Left ventricle myocardium inferior (tissue), 1 donor: ENCODE results near the gene CELF2. TPM values are rescaled to one million over a fixed set of nuclear protein-coding genes. Genes with fewer than 3 reads are reported as not detected.

ENCODE experiments used
- DNase-seq: peaks from one replicate; pipeline ENCODE4 v3.0.0-alpha.2; 2020
- H3K27ac ChIP-seq: fragments of 200-600 bp; replicated peaks from 2 replicates; pipeline ENCODE4 v1.8.0; 2021
- H3K27me3 ChIP-seq: fragments of 200-600 bp; 2 replicates; pipeline ENCODE4 v1.8.0; 2021; ENCODE audit warnings: low read depth
- H3K36me3 ChIP-seq: fragments of 200-600 bp; 2 replicates; pipeline ENCODE4 v1.8.0; 2021
- H3K4me1 ChIP-seq: fragments of 200-600 bp; 2 replicates; pipeline ENCODE4 v1.8.0; 2021
- H3K4me3 ChIP-seq: fragments of 200-600 bp; 2 replicates; pipeline ENCODE4 v1.8.0; 2021; ENCODE audit warnings: mild to moderate bottlenecking, moderate library complexity
- H3K9me3 ChIP-seq: fragments of 200-600 bp; replicated peaks from 2 replicates; pipeline ENCODE4 v1.8.0; 2021
- intact Hi-C: fragments of 100-400 bp; cut with micrococcal nuclease; formaldehyde crosslinking; loops from one replicate; pipeline ENCODE4 v1.11.0; 2022
- total RNA-seq: library from RNA; stranded (reverse); fragmentation: NEBNext Ultra II Directional; extraction: Animal tissue kit (Norgen Biotek cat#: 25700); gene quantifications from one replicate; pipeline ENCODE4 v1.2.1, GENCODE V29; 2021
- TF ChIP-seq, protein P1 (sequence below): fragments of 200-600 bp; IDR thresholded peaks from 2 replicates; pipeline ENCODE4 v1.8.0; 2021; ENCODE audit warnings: antibody characterized with exemption, mild to moderate bottlenecking, borderline replicate concordance
- donor health status: DM: no; HTN: yes; CAD: no; lungs with severe emphysema.

The CELF2 gene
- total RNA-seq, 1 donor from 2014 or later: 74.9 TPM

DNA sequence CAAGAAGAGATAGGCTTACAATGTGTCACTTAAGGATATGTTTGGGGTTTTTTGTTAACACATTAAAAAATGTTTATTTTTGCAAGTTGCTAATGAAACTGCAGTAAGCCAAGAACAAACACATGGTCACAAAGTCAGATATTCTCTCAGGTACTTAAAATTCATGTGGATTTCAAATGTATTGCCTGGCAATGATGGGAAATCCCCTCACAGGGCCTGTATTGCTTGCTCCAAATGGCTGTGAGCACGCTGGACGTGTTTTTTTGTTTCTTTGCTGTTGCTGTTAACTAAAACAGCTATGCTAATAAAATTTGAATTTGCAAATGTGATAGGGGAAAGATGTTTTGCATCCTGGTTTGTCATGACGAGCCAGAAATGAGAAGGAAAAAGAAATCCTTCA, 3.8 kb upstream of the CELF2 start:
- intact Hi-C loops: no loop called here
- DNase-seq: no peak
- Histone ChIP-seq H3K9me3 (no peaks in the 10 kb centered on the region), H3K4me1 (peaks cover 60% of the 10 kb centered on the region), H3K36me3 (no peaks in the 10 kb centered on the region), H3K27ac (peak overlapping the region; percentile 95), H3K4me3 (no peak overlapping the region), H3K27me3 (no peaks in the 10 kb centered on the region)
- TF ChIP-seq, protein P1, sequence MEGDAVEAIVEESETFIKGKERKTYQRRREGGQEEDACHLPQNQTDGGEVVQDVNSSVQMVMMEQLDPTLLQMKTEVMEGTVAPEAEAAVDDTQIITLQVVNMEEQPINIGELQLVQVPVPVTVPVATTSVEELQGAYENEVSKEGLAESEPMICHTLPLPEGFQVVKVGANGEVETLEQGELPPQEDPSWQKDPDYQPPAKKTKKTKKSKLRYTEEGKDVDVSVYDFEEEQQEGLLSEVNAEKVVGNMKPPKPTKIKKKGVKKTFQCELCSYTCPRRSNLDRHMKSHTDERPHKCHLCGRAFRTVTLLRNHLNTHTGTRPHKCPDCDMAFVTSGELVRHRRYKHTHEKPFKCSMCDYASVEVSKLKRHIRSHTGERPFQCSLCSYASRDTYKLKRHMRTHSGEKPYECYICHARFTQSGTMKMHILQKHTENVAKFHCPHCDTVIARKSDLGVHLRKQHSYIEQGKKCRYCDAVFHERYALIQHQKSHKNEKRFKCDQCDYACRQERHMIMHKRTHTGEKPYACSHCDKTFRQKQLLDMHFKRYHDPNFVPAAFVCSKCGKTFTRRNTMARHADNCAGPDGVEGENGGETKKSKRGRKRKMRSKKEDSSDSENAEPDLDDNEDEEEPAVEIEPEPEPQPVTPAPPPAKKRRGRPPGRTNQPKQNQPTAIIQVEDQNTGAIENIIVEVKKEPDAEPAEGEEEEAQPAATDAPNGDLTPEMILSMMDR: no peak

DNA sequence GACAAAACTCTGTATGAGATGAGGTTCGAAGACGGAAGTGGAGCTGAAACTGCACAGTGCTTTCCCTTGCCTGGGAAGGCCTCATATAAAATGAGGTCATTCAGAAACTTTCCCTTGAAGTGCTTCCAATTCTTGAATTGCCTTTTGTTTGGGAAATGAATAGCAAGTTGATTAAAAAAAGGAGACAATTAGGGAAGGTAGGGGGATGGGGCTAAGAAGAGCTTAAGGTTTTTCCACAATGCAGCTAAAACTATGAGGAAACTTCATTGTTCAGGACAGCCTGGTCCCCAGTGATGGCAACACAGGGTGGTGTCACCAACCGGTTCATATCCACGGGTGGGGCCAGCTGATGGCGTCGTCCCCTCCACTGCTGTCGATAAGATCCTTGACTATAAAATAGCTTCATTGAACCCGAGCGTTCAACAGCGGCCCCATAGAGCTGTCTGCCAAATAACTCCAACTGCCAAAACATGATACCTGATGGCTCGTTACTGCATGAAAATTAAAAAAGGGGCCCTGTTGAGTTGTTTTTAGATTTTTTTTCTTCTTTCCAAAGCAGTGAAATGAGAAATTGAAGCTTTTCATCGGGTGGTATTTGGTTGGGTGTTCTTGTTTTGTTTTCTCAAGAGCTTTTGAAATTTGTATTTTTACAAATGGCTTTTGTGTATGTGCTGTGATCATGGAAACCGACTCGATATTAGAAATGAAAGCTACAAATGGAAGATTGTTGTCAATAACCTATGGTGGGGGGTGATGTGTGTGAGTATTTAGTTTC, 2.8 kb upstream of the CELF2 start:
- peaks cover 69% of the 10 kb centered on the region for H3K4me1 ChIP-seq
- peak overlapping the region; percentile 95 for H3K27ac ChIP-seq

DNA sequence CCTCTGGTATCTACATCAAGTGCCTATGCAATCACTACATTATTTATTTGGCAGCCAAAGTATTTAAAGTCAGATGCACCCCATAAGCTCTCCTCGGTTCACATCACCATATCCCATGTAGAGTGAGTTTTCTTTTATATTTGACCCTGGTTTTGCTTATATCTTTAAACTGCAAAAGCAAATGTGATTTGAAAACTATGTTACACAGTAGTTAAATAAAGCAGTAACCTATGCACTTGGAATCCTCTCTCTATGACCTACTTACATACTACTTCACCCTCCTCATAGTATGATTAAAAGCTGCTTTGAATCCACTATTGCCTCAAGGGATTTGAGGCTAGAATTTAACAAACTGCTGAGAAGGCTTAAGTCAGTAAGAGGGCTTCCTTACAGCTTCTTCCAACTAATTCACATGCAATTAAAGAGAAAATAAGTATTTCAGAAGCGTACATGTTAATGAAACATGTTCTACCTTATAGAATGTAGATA, 2.2 kb upstream of the CELF2 start:
- Histone ChIP-seq H3K4me1 (peaks cover 75% of the 10 kb centered on the region), H3K4me3 (no peak overlapping the region), H3K36me3 (no peaks in the 10 kb centered on the region), H3K27me3 (no peaks in the 10 kb centered on the region), H3K27ac (peak overlapping the region; percentile 95), H3K9me3 (no peaks in the 10 kb centered on the region)
- no peak for DNase-seq
- TF ChIP-seq, protein P1: no peak
- intact Hi-C loops: no loop called here

More for the DNA sequence above, 2.8 kb upstream of the CELF2 start:
- Histone ChIP-seq H3K4me3 (no peak overlapping the region), H3K27me3 (no peaks in the 10 kb centered on the region), H3K36me3 (no peaks in the 10 kb centered on the region), H3K9me3 (no peaks in the 10 kb centered on the region)
- TF ChIP-seq, protein P1: no peak
- intact Hi-C loops: no loop called here
- peak; percentile 28 for DNase-seq

DNA sequence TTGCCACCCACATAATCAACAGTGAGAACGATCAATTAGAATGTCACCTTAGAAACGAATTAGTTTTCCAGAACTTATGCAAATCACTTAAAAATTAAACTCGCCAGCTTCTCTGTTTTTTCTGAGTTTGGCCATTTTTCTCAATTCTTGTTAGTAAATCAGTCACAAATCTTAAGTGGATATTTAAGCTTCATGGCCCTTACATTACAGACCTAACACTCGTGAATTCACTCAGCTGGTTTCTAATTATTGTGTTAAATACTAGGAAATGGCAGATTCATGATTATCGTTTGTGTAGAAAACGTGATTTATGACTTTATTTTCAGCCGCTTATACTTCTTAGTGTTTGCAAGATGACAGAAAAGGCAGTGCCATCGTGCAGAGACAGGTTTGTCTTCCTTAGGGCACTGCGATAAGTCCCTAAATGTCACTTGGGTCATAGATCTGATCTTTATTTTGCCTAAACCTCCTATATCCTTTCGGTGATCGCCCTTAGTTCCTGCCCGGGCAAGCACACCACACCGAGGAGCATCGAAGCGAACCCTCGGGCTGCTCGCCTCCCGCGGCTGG, 587 bp upstream of the CELF2 start:
- Histone ChIP-seq H3K4me3 (peak overlapping the region; percentile 81), H3K27ac (peak overlapping the region; percentile 95), H3K36me3 (no peaks in the 10 kb centered on the region), H3K4me1 (peaks cover 89% of the 10 kb centered on the region), H3K9me3 (no peaks in the 10 kb centered on the region), H3K27me3 (no peaks in the 10 kb centered on the region)
- DNase-seq: no peak
- TF ChIP-seq, protein P1: no peak
- intact Hi-C loops: no loop called here

DNA sequence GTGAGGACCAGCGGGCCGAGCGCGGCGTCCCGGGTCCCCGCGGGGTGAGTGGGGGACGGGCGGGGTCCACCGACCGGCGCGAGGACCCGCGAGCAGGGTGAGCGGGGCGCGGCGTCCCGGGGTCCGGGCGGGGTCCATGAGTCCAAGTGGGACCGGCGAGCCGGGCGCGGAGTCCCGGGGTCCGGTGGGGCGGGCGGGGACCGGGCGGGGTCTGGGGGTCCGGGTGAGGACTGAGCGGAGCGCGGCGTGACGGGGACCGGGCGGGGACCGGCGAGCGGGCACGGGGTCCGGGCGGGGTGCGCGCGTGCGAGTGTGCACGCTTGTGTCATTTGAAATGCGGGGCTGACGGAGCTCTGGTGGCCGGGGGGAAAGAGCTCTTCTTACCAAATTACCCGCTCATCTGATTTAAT, 765 bp downstream of the CELF2 start:
- Histone ChIP-seq H3K9me3 (no peaks in the 10 kb centered on the region), H3K36me3 (no peaks in the 10 kb centered on the region), H3K27ac (peak overlapping the region; percentile 95), H3K4me3 (peak overlapping the region; percentile 81), H3K4me1 (peaks cover 93% of the 10 kb centered on the region), H3K27me3 (no peaks in the 10 kb centered on the region)
- TF ChIP-seq, protein P1: no peak
- peak; percentile 45 for DNase-seq
- intact Hi-C loops: no loop called here
